GM12878 (cell line): ENCODE data around the gene ATAD2B. TPM values are rescaled to one million over a fixed set of nuclear protein-coding genes. Genes with fewer than 3 reads are reported as not detected.

Experiments
- ASH2L ChIP-seq: fragments of 300-600, 200-600 bp; sonication (generic); IDR thresholded peaks from 2 replicates; pipeline ENCODE4 v1.6.1; 2017; ENCODE audit warnings: low read depth, mild to moderate bottlenecking, borderline replicate concordance
- BRCA1 ChIP-seq: IDR thresholded peaks from 2 replicates; pipeline ENCODE4 v1.6.1; 2011; ENCODE audit warnings: low read depth, low read length, improper control_type of control experiment
- CEBPZ ChIP-seq: fragments of 150-350 bp; IDR thresholded peaks from 2 replicates; pipeline ENCODE4 v1.6.1; 2016; ENCODE audit warnings: low read depth, low read length
- CHD4 ChIP-seq: fragments of 200-600 bp; sonication (generic); IDR thresholded peaks from 2 replicates; pipeline ENCODE4 v1.6.1; 2016; ENCODE audit warnings: mild to moderate bottlenecking
- CUX1 ChIP-seq: IDR thresholded peaks from 2 replicates; pipeline ENCODE4 v1.6.1; 2012; ENCODE audit warnings: improper control_type of control experiment, low read depth, low read length; ENCODE audit not compliant: insufficient replicate concordance
- ELK1 ChIP-seq: IDR thresholded peaks from 2 replicates; pipeline ENCODE4 v1.6.1; 2012; ENCODE audit warnings: low read depth, low read length, improper control_type of control experiment
- IRF5 ChIP-seq: fragments of 450-650 bp; IDR thresholded peaks from 2 replicates; pipeline ENCODE4 v1.6.1; 2017; ENCODE audit warnings: borderline replicate concordance
- PAX8 ChIP-seq: fragments of 450-650 bp; IDR thresholded peaks from 2 replicates; pipeline ENCODE4 v1.6.1; 2017; ENCODE audit warnings: mild to moderate bottlenecking, moderate library complexity
- PML ChIP-seq: IDR thresholded peaks from 2 replicates; pipeline ENCODE4 v1.6.1; 2012; ENCODE audit warnings: low read length, inconsistent platforms
- POLR2AphosphoS5 ChIP-seq: IDR thresholded peaks from 2 replicates; pipeline ENCODE4 v1.6.1; 2011; ENCODE audit warnings: mild to moderate bottlenecking, low read length, inconsistent platforms
- RB1 ChIP-seq: fragments of 450-650 bp; formaldehyde crosslinking; IDR thresholded peaks from 2 replicates; pipeline ENCODE4 v1.6.1; 2017; ENCODE audit warnings: mild to moderate bottlenecking, borderline replicate concordance
- SUZ12 ChIP-seq: fragments of 200-600 bp; sonication (generic); IDR thresholded peaks from one replicate; pipeline ENCODE4 v1.6.1; 2018; ENCODE audit warnings: antibody characterized with exemption, mild to moderate bottlenecking; ENCODE audit not compliant: unreplicated experiment
- TCF3 ChIP-seq: IDR thresholded peaks from 2 replicates; pipeline ENCODE4 v1.6.1; 2012; ENCODE audit warnings: low read depth, mild to moderate bottlenecking, low read length, borderline replicate concordance; ENCODE audit not compliant: insufficient read depth
- polyA plus RNA-seq, 11 experiments: library from polyadenylated mRNA; depleted of rRNA in 4 of 11; unstranded in 6 of 11; stranded (reverse) in 5 of 11; fragments of >200 nt; fragmentation: Nextera tagmentation in 4 of 11; fragmentation: Illumina TruSeq in 1 of 11; extraction: Ambion mirVana in 4 of 11; extraction: Trizol in 1 of 11; gene quantifications; 1 replicate in 1 of 11; 2 replicates in 10 of 11; pipeline versions ENCODE4 v1.2.1 to v1.2.3, GENCODE V29; 2011 to 2016; ENCODE audit warnings: inconsistent platforms in 2 of 11, missing spikeins in 2 of 11, low read depth in 1 of 11
- total RNA-seq, 4 experiments: library from RNA; depleted of rRNA in 3 of 4; stranded (reverse); fragments of >200 nt in 3 of 4; fragmentation: Illumina TruSeq in 1 of 4; extraction: Trizol in 1 of 4; gene quantifications; 2 replicates each; pipeline versions ENCODE4 v1.2.1 to v1.2.3, GENCODE V29; 2013 to 2021
- TF ChIP-seq, protein P1 (sequence below): fragments of 450-650 bp; IDR thresholded peaks from 2 replicates; pipeline ENCODE4 v1.6.1; 2014; ENCODE audit warnings: mild to moderate bottlenecking

ATAD2B gene
- total and polyA plus RNA-seq, 10 of the 15 experiments (the other 5 are each of a cell fraction or from before 2014, with no cell fraction given), result 3.6 to 29.9 (median 16.8) TPM

- no peak for TF ChIP-seq CUX1
- peak; percentile 74; the same call in 1 of the 2 replicates for TF ChIP-seq PML
- no peak for TF ChIP-seq CHD4
- no peak for TF ChIP-seq PAX8
- TF ChIP-seq, protein P1, sequence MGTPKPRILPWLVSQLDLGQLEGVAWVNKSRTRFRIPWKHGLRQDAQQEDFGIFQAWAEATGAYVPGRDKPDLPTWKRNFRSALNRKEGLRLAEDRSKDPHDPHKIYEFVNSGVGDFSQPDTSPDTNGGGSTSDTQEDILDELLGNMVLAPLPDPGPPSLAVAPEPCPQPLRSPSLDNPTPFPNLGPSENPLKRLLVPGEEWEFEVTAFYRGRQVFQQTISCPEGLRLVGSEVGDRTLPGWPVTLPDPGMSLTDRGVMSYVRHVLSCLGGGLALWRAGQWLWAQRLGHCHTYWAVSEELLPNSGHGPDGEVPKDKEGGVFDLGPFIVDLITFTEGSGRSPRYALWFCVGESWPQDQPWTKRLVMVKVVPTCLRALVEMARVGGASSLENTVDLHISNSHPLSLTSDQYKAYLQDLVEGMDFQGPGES, result no peak
- peak; percentile 95 for TF ChIP-seq RB1
- no peak for TF ChIP-seq CEBPZ
- TF ChIP-seq TCF3, result peak; percentile 93
- peak; percentile 35; the same call in 1 of the 2 replicates for TF ChIP-seq BRCA1
- no peak for TF ChIP-seq IRF5
- TF ChIP-seq SUZ12, result no peak
- TF ChIP-seq ELK1, result peak; percentile 74
- TF ChIP-seq POLR2AphosphoS5, result peak; percentile 91
- TF ChIP-seq ASH2L, result peak; percentile 77; the same call in 1 of the 2 replicates
These were observed at the start of gene ATAD2B (continued) for GRCh38 chr2:23926750-23927571.
